Panc1 (cell line): Measurements from ENCODE around the gene GPS1. TPM values are rescaled to one million over a fixed set of nuclear protein-coding genes. Genes with fewer than 3 reads are reported as not detected.

Experiments
- ATAC-seq: fragments of 200-7000 bp; cut with Tn5 transposase; 2 replicates; pipeline ENCODE4 v1.9.1; 2020; ENCODE audit warnings: mild to moderate bottlenecking, moderate library complexity
- BruUV-seq: library from RNA; stranded (reverse); fragments of 400-500 nt; replicated peaks from 2 replicates; lab custom pipeline; 2021; lab: Mats Ljungman, UMichigan
- CTCF ChIA-PET: fragments of 300-600 bp; sonication (Branson Sonifier 250); formaldehyde crosslinking; loops from one replicate; lab custom pipeline; 2022; ENCODE audit warnings: antibody characterized with exemption; lab: Charles Lee
- POLR2A ChIA-PET: fragments of 300-600 bp; sonication (Branson Sonifier 250); formaldehyde crosslinking; loops from one replicate; lab custom pipeline; 2022; ENCODE audit warnings: antibody characterized with exemption; lab: Charles Lee
- DNase-seq: peaks from one replicate; pipeline ENCODE4 v3.0.0-alpha.2; 2010; ENCODE audit warnings: low read depth, low spot score
- H3K27ac ChIP-seq: 2 replicates; pipeline ENCODE4 v1.5.1; 2011; ENCODE audit warnings: mild to moderate bottlenecking, low read length, inconsistent platforms
- H3K27me3 ChIP-seq: fragments of 200-500 bp; sonication (Bioruptor generic); 2 replicates; pipeline ENCODE4 v1.6.0; 2014; ENCODE audit warnings: low read length, inconsistent platforms; ENCODE audit not compliant: control insufficient read depth, insufficient read depth
- H3K36me3 ChIP-seq: fragments of 200-500 bp; sonication (Bioruptor generic); 2 replicates; pipeline ENCODE4 v1.5.1; 2014; ENCODE audit warnings: inconsistent platforms, mild to moderate bottlenecking, low read length, moderate library complexity; ENCODE audit not compliant: control insufficient read depth, insufficient read depth
- H3K4me1 ChIP-seq: 2 replicates; pipeline ENCODE4 v1.5.1; 2011; ENCODE audit warnings: inconsistent platforms, mild to moderate bottlenecking, low read length, moderate library complexity; ENCODE audit not compliant: control insufficient read depth, insufficient read depth
- H3K4me3 ChIP-seq, 2 experiments: 2 replicates each; pipeline ENCODE4 v1.5.1; 2011 to 2012; ENCODE audit warnings: low read depth in 2 of 2, low read length in 2 of 2, mild to moderate bottlenecking in 2 of 2, inconsistent platforms in 1 of 2, moderate library complexity in 1 of 2
- H3K9me3 ChIP-seq: fragments of 200-500 bp; sonication (Bioruptor generic); 2 replicates; pipeline ENCODE4 v1.5.1; 2014; ENCODE audit warnings: low read depth, mild to moderate bottlenecking, inconsistent platforms, low read length, moderate library complexity; ENCODE audit not compliant: control insufficient read depth, insufficient read depth
- POLR2AphosphoS5 ChIP-seq: IDR thresholded peaks from 2 replicates; pipeline ENCODE4 v1.6.1; 2012; ENCODE audit warnings: mild to moderate bottlenecking, low read depth, low read length, moderate library complexity
- SIN3A ChIP-seq: IDR thresholded peaks from 2 replicates; pipeline ENCODE4 v1.6.1; 2012; ENCODE audit warnings: low read depth, mild to moderate bottlenecking, low read length, moderate library complexity, borderline replicate concordance; ENCODE audit not compliant: insufficient read depth
- TCF7L2 ChIP-seq: IDR thresholded peaks from 2 replicates; pipeline ENCODE4 v1.6.1; 2011; ENCODE audit warnings: mild to moderate bottlenecking, low read depth, low read length, inconsistent platforms
- in situ Hi-C: cut with HindIII; loops from 2 replicates; pipeline ENCODE4 v1.10.0; 2016; ENCODE audit warnings: low sequenced_read_pairs, low pct_unique_long_range_greater_than_20kb
- intact Hi-C: fragments of 100-400 bp; cut with micrococcal nuclease; formaldehyde crosslinking; loops from one replicate; pipeline ENCODE4 v1.10.0; 2022; ENCODE audit not compliant: unreplicated experiment
- total RNA-seq: library from RNA; stranded (reverse); gene quantifications from one replicate; pipeline ENCODE4 v1.2.1, GENCODE V29; 2021; ENCODE audit not compliant: unreplicated experiment
- TF ChIP-seq, protein P1 (sequence below), 2 experiments: IDR thresholded peaks; 2 replicates each; pipeline ENCODE4 v1.6.1; 2011 to 2012; ENCODE audit warnings: low read depth in 2 of 2, control low read depth in 1 of 2, low read length in 1 of 2, mild to moderate bottlenecking in 1 of 2, moderate library complexity in 1 of 2; ENCODE audit not compliant: insufficient read depth in 1 of 2
- TF ChIP-seq, protein P2 (sequence below): fragments of 450-650 bp; IDR thresholded peaks from 2 replicates; pipeline ENCODE4 v1.5.1; 2017; ENCODE audit warnings: mild to moderate bottlenecking

Gene GPS1
- total RNA-seq, 1 experiment from 2014 or later = 175 TPM

DNA sequence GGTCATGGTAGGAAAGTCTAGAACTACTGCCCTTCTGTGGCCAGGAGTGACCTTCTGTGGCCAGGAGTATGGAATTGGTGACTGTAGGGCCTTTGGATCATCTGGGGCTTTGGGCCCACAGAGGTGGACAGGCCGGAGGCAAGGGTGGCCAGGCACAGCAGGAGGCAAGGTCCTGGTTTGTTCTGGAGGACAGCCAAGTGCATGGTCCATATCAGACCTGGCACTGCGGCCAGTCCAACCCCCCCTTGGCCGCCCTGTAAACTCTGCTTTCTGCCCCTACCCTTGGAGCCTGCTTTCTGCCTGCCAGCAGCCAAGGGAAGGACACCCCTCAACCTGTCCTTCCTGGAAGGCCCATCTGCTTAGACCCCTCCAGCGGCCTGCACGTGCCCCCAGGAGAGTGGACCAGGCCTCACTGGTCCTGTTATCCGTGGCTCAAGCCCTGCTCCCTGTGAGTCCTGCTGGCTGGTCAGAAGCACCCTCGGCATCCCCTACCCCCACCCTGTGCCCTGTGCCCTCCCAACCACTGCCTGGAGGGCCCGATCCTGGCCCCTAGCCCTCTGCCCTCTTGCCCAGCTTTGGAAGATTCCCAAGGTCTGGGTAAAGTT is 11.9 kb upstream of the GPS1 start:
- no peaks in the 10 kb centered on the region for H3K9me3 ChIP-seq
- POLR2A ChIA-PET = no interaction called here
- no peak overlapping the region for H3K27ac ChIP-seq
- H3K27me3 ChIP-seq = no peaks in the 10 kb centered on the region
- no peak for TF ChIP-seq SIN3A
- TF ChIP-seq, protein P1, sequence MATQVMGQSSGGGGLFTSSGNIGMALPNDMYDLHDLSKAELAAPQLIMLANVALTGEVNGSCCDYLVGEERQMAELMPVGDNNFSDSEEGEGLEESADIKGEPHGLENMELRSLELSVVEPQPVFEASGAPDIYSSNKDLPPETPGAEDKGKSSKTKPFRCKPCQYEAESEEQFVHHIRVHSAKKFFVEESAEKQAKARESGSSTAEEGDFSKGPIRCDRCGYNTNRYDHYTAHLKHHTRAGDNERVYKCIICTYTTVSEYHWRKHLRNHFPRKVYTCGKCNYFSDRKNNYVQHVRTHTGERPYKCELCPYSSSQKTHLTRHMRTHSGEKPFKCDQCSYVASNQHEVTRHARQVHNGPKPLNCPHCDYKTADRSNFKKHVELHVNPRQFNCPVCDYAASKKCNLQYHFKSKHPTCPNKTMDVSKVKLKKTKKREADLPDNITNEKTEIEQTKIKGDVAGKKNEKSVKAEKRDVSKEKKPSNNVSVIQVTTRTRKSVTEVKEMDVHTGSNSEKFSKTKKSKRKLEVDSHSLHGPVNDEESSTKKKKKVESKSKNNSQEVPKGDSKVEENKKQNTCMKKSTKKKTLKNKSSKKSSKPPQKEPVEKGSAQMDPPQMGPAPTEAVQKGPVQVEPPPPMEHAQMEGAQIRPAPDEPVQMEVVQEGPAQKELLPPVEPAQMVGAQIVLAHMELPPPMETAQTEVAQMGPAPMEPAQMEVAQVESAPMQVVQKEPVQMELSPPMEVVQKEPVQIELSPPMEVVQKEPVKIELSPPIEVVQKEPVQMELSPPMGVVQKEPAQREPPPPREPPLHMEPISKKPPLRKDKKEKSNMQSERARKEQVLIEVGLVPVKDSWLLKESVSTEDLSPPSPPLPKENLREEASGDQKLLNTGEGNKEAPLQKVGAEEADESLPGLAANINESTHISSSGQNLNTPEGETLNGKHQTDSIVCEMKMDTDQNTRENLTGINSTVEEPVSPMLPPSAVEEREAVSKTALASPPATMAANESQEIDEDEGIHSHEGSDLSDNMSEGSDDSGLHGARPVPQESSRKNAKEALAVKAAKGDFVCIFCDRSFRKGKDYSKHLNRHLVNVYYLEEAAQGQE (IDR thresholded peaks at IDR 0.05; ENCODE audit: insufficient read depth in 1 of 2, low read depth in 2 of 2, low read length in 1 of 2) = no peak
- no peak for TF ChIP-seq TCF7L2
- TF ChIP-seq, protein P2, sequence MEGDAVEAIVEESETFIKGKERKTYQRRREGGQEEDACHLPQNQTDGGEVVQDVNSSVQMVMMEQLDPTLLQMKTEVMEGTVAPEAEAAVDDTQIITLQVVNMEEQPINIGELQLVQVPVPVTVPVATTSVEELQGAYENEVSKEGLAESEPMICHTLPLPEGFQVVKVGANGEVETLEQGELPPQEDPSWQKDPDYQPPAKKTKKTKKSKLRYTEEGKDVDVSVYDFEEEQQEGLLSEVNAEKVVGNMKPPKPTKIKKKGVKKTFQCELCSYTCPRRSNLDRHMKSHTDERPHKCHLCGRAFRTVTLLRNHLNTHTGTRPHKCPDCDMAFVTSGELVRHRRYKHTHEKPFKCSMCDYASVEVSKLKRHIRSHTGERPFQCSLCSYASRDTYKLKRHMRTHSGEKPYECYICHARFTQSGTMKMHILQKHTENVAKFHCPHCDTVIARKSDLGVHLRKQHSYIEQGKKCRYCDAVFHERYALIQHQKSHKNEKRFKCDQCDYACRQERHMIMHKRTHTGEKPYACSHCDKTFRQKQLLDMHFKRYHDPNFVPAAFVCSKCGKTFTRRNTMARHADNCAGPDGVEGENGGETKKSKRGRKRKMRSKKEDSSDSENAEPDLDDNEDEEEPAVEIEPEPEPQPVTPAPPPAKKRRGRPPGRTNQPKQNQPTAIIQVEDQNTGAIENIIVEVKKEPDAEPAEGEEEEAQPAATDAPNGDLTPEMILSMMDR = no peak
- no peak for TF ChIP-seq POLR2AphosphoS5
- ATAC-seq (no peak), DNase-seq (no peak)
- H3K4me3 ChIP-seq = no peak overlapping the region
- in situ Hi-C loops = no loop called here
- peaks cover 8% of the 10 kb centered on the region; the same call in 1 of the 2 replicates for H3K4me1 ChIP-seq
- no peaks in the 10 kb centered on the region for H3K36me3 ChIP-seq
- no TSS peak for BruUV-seq
- intact Hi-C loops = no loop called here
- CTCF ChIA-PET = no interaction called here

DNA sequence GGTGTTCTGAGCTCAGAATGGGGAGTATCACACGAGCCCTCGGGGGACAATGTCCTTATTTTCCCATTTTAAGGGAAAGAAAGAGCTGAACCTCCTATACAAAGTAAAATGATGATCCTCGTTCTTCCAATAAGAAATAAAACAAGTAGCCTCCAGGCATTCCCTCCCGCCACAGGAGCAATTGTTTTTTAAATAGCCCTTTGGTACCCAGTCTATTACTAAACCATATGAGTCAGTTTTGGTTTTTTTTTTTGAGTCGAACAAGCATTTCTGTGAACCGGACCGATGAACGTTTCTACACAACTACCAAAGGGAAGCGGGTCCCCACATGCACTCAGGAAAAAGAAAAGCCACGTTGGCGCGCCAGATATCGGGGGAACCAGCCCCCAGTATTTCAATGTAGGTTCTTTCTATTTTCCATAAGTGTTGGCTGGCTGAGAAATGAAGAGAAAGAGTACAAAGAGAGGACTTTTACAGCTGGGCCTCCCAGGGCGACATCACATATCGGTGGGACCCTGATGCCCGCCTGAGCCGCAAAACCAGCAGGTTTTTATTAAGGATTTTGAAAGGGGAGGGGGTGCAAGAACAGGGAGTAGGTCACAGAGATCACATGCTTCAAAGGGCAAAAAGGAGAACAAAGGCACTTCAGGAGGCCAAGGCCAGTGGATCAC is 10.4 kb upstream of the GPS1 start:
- H3K27me3 ChIP-seq = no peaks in the 10 kb centered on the region
- peaks cover 4% of the 10 kb centered on the region; the same call in 1 of the 2 replicates for H3K4me1 ChIP-seq
- CTCF ChIA-PET = interaction anchor here (0.5 kb wide), 1 partner anchor 21 kb away, joined by 3 read pairs; no protein-coding TSS in a partner anchor
- H3K36me3 ChIP-seq = no peaks in the 10 kb centered on the region
- POLR2A ChIA-PET = interaction anchor here (0.6 to 0.7 kb wide), 2 partner anchors 10 to 11 kb away, joined by 3 to 5 read pairs; no protein-coding TSS in a partner anchor
- intact Hi-C loops = no loop called here
- no peak overlapping the region for H3K27ac ChIP-seq
- no peaks in the 10 kb centered on the region for H3K9me3 ChIP-seq
- DNase-seq = no peak
- BruUV-seq = no TSS peak
- TF ChIP-seq, protein P2 = no peak
- TF ChIP-seq TCF7L2 = no peak
- TF ChIP-seq, protein P1 (IDR thresholded peaks at IDR 0.05; ENCODE audit: insufficient read depth in 1 of 2, low read depth in 2 of 2, low read length in 1 of 2) = no peak
- TF ChIP-seq POLR2AphosphoS5 = no peak
- no peak for TF ChIP-seq SIN3A
- in situ Hi-C loops = no loop called here
- ATAC-seq = no peak
- no peak overlapping the region for H3K4me3 ChIP-seq
